MM.1S (cell line): ENCODE results near the gene AGBL1.

Experiments
- CTCF ChIP-seq: fragments of 300-600 bp; sonication (generic); IDR thresholded peaks from 2 replicates; pipeline ENCODE4 v1.5.1; 2016; ENCODE audit warnings: antibody characterized with exemption, low read length, mixed read lengths
- EZH2 ChIP-seq: fragments of 300-600 bp; sonication (generic); optimal IDR thresholded peaks from 2 replicates; pipeline ENCODE3; 2017; ENCODE audit warnings: low read depth, mild to moderate bottlenecking, antibody characterized with exemption, low read length, mixed read lengths

DNA sequence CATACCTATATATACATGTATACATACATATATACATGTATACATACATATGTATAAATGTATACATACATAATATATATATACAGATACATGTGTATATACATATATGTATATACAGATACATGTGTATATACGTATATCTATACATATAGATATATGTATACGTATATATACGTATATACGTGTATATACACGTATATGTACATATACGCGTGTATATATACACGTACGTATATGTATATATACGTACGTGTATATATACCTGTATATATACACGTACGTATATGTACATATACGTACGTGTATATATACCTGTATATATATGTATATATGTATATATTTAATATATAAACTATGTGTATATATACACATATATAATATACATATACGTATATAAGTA, 955.2 kb downstream of the AGBL1 start:
- TF ChIP-seq CTCF (no peak), EZH2 (no peak)
